IPS DF 6.9 (cell line): ENCODE data around the gene SSR1.
A peak's percentile ranks its signal among the peaks of the same experiment; 100 is the strongest.
"Not testable (repeated sequence)": the region's sequence is repeated elsewhere in the genome, so short reads cannot be mapped to it uniquely, and the experiment has no call there.

Source experiments
- DNase-seq: peaks from one replicate; pipeline ENCODE4 v3.0.0-alpha.2; 2013; ENCODE audit warnings: low read depth, low spot score
- H3K27ac ChIP-seq: one replicate; pipeline ENCODE4 v1.5.1; 2013; ENCODE audit warnings: low read length, control low read depth
- H3K27me3 ChIP-seq: 2 replicates; pipeline ENCODE4 v1.6.1; 2013; ENCODE audit warnings: mild to moderate bottlenecking, low read length; ENCODE audit not compliant: control insufficient read depth, insufficient read depth
- H3K36me3 ChIP-seq: 2 replicates; pipeline ENCODE4 v1.6.1; 2013; ENCODE audit warnings: low read length; ENCODE audit not compliant: control insufficient read depth, insufficient read depth
- H3K4me1 ChIP-seq: 2 replicates; pipeline ENCODE4 v1.6.1; 2013; ENCODE audit warnings: low read length; ENCODE audit not compliant: control insufficient read depth, insufficient read depth
- H3K4me3 ChIP-seq: 2 replicates; pipeline ENCODE4 v1.5.1; 2013; ENCODE audit warnings: mild to moderate bottlenecking, low read length
- H3K9me3 ChIP-seq: 2 replicates; pipeline ENCODE4 v1.6.1; 2013; ENCODE audit warnings: low read length, inconsistent platforms; ENCODE audit not compliant: control insufficient read depth, insufficient read depth
- WGBS: extraction: QIAGEN DNeasy Blood & Tissue Kit; methylation state at CpG from one replicate; pipeline ENCODE4 v1.1.7; 2013; ENCODE audit warnings: mixed read lengths, missing lambda C conversion rate; ENCODE audit not compliant: insufficient read length, insufficient coverage; 5-methylcytosine and 5-hydroxymethylcytosine counted together

Gene SSR1

DNA sequence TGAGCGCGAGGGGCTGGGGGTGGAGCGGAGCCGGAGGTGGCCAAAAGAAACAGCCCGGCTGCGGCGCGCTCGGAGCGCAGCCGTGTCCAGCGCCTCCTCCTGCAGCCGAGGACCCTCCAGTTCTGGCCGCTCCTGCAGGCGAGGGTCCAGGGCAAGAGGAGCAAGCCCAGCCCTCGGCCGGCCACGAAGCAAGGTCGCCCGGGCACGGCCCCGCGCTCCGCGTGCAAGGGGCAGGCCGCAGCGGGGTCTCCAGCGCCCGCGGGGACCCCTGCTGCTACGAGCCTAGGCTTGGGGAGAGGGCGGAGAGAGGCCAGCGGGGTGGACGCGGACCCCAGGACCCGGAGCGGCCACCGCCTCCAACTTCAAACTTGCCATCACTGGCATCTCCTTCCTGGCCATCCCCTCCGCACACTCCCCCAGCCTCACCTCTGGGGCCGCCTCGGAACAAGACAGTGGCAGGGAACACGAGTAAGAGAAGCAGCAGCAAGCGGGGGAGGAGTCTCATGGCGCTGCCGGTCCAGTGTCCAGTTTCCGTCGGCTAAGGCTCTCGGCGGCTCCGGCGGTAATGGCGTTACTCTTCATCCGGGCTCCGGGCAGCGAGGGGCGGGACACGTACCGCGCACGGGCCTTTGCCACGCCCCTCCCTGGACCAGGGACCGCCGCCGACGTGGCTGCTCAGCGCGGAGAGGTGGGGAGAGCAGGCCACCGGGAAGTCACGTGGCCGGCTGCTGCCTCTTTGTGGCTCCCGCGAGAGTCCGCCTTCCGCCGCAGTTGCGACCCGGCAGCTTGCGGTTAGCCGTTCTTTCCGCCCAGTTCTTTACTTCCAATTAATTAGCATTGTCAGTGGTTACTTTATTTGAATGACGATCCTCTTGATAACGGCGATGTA is at the start of gene SSR1:
TSS of gene SSR1 (minus strand) at position 584 of the 889 bp plus-strand sequence. CDS start at position 505, 79 bp downstream.
- H3K27ac ChIP-seq: no peak within 1 kb of the TSS
- H3K9me3 ChIP-seq: no peaks in the 10 kb centered on the region
- no peaks in the 10 kb centered on the region; the same call in 1 of the 2 replicates for H3K36me3 ChIP-seq
- peak within 1 kb of the TSS; percentile 91 for H3K4me3 ChIP-seq
- no peaks in the 10 kb centered on the region for H3K27me3 ChIP-seq
- H3K4me1 ChIP-seq: no peaks in the 10 kb centered on the region
- WGBS: no CpG with 5 or more reads among the region's 83 CpGs
- DNase-seq: peak; percentile 91

DNA sequence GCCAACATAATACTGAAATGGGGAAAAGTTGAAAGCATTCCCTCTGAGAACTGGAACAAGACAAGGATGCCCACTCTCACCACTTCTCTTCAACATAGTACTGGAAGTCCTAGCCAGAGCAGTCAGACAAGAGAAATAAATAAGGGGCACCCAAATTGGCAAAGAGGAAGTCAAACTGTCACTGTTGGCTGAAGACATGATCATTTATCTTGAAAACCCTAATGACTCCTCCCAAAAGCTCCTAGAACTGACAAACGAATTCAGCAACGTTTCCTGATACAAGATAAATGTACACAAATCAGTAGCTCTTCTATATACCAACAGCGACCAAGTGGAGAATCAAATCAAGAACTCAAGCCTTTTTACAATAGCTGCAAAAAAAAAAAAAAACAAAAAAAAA is 38.9 kb upstream of the SSR1 start:
- not testable (repeated sequence) for H3K4me3 ChIP-seq, H3K27me3 ChIP-seq
- no CpG with 5 or more reads among the region's 3 CpGs for WGBS

DNA sequence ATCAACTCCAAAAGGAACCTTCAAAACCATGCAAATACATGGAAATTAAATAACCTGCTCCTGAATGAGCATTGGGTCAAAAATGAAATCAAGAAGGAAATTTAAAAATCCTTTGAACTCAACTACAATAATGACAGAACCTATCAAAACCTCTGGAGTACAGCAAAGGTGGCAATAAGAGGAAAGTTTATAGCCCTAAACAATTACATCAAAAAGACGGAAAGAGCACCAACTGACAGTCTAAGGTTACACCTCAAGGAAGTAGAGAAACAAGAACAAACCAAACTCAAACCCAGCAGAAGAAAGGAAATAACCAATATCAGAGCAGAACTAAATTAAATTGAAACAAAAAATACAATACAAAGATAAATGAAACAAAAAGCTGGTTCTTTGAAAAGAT is 37.6 kb upstream of the SSR1 start:
- H3K4me3 ChIP-seq, DNase-seq, H3K27me3 ChIP-seq, H3K27ac ChIP-seq, H3K4me1 ChIP-seq, H3K36me3 ChIP-seq, H3K9me3 ChIP-seq: not testable (repeated sequence)
- WGBS: no CpG with 5 or more reads among the region's 1 CpG

More for the DNA sequence above, 38.9 kb upstream of the SSR1 start:
- H3K36me3 ChIP-seq, H3K9me3 ChIP-seq, H3K4me1 ChIP-seq, DNase-seq, H3K27ac ChIP-seq: not testable (repeated sequence)

DNA sequence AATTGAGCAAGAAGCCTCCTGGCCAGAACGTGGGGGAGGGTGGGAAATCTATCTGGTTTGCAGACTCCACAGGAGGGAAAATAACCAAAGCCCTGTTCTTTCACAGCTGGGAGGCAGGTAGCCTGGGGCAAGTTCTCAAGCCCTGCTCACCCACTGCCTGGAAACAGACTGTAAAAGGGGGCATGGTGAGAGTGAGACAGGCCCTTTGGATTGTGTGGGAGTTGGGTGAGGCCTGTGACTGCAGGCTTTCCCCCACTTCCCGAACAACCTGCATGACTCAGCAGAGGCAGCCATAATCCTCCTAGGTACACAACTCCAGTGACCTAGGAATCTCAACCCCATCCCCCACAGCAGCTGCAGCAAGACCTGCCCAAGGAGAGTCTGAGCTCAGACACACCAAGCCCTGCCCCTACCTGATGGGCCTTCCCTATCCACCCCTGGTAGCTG is 34.6 kb upstream of the SSR1 start:
- H3K27me3 ChIP-seq, H3K4me3 ChIP-seq, H3K36me3 ChIP-seq, H3K4me1 ChIP-seq, H3K27ac ChIP-seq, H3K9me3 ChIP-seq: not testable (repeated sequence)
- WGBS: no CpG with 5 or more reads among the region's 2 CpGs
- peak; percentile 4 for DNase-seq

DNA sequence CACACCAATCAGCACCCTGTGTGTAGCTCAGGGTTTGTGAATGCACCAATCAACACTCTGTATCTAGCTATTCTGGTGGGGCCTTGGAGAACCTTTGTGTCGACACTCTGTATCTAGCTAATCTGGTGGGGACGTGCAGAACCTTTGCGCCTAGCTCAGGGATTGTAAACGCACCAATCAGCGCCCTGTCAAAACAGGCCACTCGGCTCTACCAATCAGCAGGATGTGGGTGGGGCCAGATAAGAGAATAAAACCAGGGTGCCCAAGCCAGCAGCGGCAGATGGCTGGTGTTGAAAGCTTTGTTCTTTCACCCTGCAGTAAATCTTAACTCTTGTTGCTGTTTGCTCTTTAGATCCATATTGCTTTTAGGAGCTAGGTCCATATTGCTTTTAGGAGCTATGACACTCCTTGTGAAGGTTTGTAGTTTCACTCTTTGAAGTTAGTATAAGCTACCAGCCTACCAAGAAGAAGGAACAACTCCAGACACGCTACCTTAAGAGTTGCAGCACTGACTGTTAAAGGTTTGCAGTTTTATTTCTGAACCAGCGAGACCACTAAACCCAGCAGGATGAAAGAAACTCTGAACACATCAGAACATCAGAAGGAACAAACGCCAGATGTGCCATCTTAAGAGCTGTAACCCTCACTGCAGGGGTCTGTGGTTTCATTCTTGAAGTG is 31.9 kb upstream of the SSR1 start:
- H3K27ac ChIP-seq, H3K27me3 ChIP-seq, H3K9me3 ChIP-seq, H3K36me3 ChIP-seq, H3K4me1 ChIP-seq, DNase-seq, H3K4me3 ChIP-seq: not testable (repeated sequence)
- no CpG with 5 or more reads among the region's 10 CpGs for WGBS

DNA sequence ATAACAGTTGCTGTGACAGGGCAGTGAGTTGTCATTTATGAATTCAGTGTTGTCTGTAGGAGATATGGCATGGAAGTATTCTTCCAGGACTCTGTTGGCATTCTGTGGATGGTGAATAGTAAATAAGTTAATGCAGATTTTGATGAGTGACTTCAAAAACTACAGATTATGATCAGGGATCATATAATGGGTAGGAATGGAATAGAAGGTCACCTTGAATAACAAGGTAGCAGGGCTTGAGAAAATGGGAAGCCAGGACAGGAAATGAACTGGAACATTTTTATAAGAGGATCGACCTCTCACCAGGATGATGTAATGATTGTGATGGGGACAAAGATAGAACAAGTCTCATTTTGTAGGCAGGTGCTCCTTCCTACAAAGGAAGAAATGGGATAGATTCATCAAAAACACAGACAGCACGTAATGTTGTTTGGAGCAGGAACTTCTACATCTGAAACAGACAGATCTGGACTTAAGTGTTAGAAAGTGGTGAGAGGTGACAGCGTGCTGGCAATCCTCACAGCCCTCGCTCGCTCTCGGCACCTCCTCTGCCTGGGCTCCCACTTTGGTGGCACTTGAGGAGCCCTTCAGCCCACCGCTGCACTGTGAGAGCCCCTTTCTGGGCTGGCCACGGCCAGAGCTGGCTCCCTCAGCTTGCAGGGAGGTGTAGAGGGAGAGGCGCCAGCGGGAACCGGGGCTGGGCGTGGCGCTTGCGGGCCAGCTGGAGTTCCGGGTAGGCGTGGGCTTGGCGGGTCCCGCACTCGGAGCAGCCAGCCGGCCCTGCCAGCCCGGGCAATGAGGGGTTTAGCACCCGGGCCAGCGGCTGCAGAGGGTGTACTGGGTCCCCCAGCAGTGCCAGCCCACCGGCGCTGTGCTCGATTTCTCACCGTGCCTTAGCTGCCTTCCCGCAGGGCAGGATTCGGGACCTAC is 30.8 kb upstream of the SSR1 start:
- Histone ChIP-seq H3K4me3 (no peak overlapping the region), H3K27ac (no peak overlapping the region), H3K27me3 (no peaks in the 10 kb centered on the region), H3K4me1 (peaks cover 3% of the 10 kb centered on the region; the same call in 1 of the 2 replicates), H3K9me3 (no peaks in the 10 kb centered on the region), H3K36me3 (no peaks in the 10 kb centered on the region)
- no CpG with 5 or more reads among the region's 29 CpGs for WGBS
- DNase-seq: no peak

DNA sequence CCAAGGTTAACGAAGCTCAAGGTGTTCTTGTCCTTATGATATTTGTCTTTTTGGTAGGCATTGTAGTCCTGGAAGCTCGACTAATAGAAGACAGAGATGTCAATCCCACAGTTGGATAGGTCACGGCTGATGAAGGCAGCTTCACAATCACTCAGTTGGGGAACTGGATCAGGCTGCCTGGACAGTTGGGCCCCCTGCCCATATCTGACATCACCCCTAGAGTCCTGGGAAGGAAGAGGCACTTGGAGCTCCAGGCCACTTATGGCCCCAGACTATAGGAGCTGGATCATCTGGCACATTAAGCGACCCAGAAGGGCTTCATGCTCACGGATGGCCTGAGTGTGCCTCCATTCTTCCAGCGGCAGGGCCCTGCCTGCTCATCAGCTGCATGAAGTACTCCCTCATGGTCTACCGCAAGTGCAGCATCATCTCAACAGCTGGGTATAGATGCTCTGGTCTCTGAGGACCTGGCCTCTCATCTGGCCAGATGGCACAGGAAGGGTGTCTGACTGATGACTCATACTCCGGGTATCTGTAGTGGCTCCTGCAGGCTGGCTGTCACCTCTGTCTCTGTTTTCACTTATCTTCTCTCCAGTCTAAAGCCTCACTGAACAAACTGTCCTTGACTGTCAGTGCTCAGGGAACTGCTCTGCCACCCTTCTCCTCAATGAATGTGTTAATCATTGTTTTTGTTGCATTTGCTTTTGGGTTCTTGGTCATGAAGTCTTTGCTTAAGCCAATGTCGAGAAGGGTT is 29.2 kb upstream of the SSR1 start:
- no peak overlapping the region for H3K4me3 ChIP-seq
- no peak for DNase-seq
- H3K4me1 ChIP-seq: no peaks in the 10 kb centered on the region
- no peaks in the 10 kb centered on the region for H3K9me3 ChIP-seq
- no peaks in the 10 kb centered on the region for H3K36me3 ChIP-seq
- no peak overlapping the region for H3K27ac ChIP-seq
- no CpG with 5 or more reads among the region's 9 CpGs for WGBS
- H3K27me3 ChIP-seq: no peaks in the 10 kb centered on the region

DNA sequence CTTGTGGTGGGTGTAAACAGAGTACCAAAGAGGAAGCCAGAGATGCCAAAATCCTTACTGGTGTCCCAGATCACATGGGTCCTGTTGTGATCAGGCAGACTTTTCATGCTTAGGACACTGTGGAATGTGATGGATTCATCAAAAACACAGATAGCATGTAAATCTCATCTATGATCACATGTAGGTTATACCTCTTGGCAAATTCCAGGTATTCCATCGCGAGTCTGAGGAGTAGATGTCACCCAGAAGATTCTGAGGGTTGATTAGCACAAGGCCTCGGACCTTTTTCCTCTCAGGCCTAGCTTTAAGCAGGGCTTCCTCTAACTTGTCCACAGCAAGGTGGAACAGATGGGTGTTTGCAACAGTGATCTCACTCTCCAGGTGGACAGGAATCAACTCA is 28.3 kb upstream of the SSR1 start:
- Histone ChIP-seq H3K36me3 (no peaks in the 10 kb centered on the region), H3K27ac (no peak overlapping the region), H3K4me3 (no peak overlapping the region), H3K27me3 (no peaks in the 10 kb centered on the region), H3K9me3 (no peaks in the 10 kb centered on the region), H3K4me1 (no peaks in the 10 kb centered on the region)
- WGBS: no CpG with 5 or more reads among the region's 3 CpGs
- DNase-seq: no peak

DNA sequence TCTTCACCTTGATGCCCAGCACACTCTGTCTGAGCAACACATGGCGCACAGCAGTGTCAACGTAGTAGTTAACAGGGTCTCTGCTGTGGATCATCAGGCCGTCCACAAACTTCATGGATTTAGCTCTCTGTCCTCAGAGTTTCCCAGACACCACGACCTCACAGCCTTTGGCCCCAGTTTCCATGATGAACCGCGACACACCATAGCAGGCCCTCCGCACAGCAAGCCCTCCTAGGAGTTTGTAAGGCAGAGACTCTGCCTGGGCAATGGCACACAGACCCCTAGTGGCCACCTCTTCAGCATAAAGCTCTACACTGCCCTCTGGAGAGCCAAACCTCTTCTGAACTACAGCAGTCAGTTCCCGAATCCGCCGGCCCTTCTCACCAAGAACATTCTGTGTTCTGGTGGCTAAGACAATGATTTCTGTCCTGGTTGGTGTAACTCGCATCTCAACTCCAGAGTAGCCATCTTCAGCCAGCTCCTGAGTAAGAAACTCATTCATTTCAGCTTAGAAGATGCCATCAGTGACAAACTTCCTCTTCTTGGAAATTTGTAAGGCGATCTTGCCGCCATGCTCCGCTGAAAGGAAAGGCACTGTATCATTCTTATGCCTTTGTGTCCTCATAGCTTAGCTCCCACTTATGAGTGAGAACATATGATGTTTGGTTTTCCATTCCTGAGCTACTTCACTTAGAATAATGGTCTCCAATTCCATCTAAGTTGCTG is 26.2 kb upstream of the SSR1 start:
- WGBS: no CpG with 5 or more reads among the region's 14 CpGs
- not testable (repeated sequence) for H3K9me3 ChIP-seq
- DNase-seq: peak; percentile 67

More for the DNA sequence above, 26.2 kb upstream of the SSR1 start:
- H3K4me3 ChIP-seq, H3K4me1 ChIP-seq, H3K27me3 ChIP-seq, H3K36me3 ChIP-seq, H3K27ac ChIP-seq: not testable (repeated sequence)
